HG02973 (cell line): ENCODE results near the gene ARHGAP45.

Source experiments
- ATAC-seq: cut with Tn5 transposase; IDR thresholded peaks from one replicate; pipeline ENCODE4 v1.9.1; 2021; ENCODE audit warnings: moderate library complexity; ENCODE audit not compliant: unreplicated experiment

The ARHGAP45 gene

GRCh38 chr19:1037621-1038064 lies 29.3 kb upstream of the ARHGAP45 start:
- ATAC-seq: no peak

DNA sequence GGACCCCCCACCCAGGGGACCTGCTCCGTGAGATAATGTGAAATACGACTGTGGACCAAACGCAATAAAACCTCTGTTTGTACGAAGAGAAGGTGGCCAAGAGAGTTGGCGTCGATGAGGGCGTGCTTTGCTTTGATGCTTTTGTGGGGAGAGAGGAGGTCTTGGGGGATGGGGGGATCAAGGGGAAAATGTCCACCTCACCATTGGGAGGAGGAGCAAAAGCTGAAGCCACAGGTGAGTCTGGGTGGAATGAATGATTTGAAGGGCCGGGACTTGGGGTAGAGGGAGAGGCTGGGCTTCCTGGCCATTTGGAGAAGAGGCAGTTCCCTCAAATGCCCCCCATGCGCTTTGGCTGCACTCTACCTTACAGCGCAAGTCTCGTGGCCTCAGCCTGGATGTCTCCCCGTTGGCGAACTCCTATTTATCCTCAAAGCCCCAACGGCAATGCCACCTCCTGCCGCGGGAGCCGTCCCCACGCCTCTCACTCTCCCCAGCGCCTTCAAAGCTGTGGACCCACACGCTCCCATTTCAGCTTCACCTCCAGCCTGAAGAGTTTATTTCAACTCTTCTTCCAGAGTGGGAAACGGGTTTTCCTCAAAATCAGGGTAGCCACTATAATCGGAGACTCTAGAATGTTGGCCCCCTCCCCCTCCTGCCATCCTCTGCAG lies 27.9 kb upstream of the ARHGAP45 start:
- no peak for ATAC-seq

DNA sequence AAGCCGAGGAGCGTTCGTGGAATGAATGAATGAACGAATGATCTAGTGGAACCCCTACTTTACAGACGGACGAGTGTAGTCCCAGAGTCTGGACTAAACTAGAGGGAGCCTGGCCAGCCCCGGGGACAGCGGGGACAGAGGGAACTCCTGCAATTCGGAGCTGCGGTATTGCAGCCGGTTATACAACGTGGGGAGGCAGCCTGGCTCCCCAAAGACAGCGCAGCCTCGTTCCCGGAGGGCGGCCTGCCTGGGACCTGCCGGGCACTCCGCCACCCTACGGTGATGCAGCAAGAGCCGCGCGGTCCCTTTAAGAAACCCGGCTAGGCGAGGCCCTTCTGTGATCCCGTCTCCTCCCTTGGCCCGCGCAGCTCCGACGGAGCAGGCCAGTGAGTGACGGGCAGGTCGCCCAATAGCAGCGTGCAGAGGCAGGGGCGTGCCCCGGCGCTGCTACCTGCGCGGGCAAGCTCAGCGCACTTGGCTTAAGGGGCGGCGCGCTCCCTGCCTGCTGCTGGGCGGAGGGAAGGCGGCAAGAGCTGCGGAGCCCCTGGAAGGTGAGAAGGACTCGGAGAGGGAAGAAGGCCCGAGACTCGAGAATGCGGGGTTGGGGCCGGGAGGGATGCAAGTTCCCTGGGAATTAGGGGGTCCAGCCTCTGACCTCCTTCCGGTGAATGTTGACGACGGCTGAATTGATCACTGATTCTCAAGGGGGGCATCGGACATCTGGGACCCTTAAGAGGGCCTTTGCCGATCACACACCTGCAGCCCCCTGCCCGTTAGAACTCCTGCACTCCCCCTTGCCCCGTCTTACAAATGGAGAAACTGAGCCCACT lies 27.1 kb upstream of the ARHGAP45 start, which contains the start of gene ABCA7:
Gene ABCA7 (plus strand): TSS at position 462 of the 830 bp plus-strand sequence. CDS start 1,255 bp downstream, outside the sequence.
- ATAC-seq: peak; percentile 59

- ATAC-seq: peak; percentile 29
These were observed 26.3 kb upstream of the ARHGAP45 start for GRCh38 chr19:1040476-1041271.

- ATAC-seq: no peak
These were observed 25.6 kb upstream of the ARHGAP45 start for GRCh38 chr19:1041272-1041834.

DNA sequence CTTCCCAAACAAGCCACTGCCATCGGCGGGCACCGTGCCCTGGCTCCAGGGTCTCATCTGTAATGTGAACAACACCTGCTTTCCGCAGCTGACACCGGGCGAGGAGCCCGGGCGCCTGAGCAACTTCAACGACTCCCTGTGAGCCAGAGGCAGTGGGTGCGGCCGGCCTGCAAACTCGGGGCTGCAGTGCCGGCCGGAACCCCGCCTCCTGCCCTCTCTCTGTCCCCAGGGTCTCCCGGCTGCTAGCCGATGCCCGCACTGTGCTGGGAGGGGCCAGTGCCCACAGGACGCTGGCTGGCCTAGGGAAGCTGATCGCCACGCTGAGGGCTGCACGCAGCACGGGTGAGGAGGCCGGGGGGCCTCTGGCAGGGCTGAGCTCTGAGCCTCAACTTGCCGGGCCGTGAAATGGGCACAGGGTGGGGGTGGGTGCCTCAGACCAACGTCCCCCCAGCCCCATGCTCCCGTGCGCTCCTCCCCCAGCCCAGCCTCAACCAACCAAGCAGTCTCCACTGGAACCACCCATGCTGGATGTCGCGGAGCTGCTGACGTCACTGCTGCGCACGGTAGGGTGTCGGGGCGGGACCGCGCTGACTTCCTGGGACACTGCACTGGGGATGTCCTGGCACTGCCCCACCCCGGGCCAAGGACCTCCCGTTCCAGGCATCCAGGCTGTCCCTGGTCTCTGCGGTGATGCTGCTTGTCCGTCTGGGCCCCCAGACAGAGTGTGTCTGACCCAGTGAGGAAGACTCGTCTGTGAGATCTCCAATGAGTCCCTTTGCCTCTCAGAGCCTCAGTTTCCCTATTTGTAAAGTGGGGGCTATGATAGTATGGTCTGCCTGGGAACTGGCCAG lies 24.9 kb upstream of the ARHGAP45 start:
- no peak for ATAC-seq

DNA sequence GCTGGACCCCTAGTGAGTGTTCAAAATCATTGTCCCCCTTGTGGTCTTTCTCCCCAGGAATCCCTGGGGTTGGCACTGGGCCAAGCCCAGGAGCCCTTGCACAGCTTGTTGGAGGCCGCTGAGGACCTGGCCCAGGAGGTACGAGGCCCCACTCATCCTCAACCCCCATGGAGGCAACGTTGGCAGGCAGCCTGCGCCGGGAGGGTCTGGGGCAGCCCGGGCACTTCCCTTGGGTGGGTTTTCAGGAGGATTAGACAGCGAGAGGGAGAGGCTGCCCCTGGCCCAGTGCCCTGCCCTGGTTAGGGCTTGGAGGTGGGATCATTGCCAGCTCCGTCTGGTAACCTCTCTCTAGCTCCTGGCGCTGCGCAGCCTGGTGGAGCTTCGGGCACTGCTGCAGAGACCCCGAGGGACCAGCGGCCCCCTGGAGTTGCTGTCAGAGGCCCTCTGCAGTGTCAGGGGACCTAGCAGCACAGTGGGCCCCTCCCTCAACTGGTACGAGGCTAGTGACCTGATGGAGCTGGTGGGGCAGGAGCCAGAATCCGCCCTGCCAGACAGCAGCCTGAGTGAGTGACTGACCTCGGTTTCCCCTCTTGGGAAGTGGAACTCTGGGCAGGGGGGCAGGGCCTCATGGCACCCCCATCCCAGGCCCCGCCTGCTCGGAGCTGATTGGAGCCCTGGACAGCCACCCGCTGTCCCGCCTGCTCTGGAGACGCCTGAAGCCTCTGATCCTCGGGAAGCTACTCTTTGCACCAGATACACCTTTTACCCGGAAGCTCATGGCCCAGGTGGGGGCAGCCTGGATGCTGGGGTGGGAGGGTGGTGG lies 24.1 kb upstream of the ARHGAP45 start:
- no peak for ATAC-seq

DNA sequence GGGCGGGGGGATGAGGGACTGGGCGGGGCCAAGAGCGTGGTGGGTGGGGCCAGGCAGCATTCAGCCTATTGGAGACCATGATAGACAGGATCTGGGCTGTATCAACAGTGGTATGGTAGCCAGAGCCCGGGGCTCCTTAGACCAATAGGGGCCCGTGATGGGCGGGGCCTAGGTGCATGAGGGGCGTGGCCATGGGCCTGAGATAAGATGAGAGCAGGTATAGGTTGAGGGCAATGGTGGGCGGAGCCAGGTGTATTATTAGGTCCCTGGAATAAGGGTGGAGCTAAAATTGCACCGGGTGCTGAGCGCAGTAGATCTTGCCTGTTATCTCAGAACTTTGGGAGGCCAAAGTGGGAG lies 21.7 kb upstream of the ARHGAP45 start:
- no peak for ATAC-seq

GRCh38 chr19:1046117-1046626 lies 20.8 kb upstream of the ARHGAP45 start:
- no peak for ATAC-seq

- no peak for ATAC-seq
These were observed 19.9 kb upstream of the ARHGAP45 start for GRCh38 chr19:1046836-1047695.

DNA sequence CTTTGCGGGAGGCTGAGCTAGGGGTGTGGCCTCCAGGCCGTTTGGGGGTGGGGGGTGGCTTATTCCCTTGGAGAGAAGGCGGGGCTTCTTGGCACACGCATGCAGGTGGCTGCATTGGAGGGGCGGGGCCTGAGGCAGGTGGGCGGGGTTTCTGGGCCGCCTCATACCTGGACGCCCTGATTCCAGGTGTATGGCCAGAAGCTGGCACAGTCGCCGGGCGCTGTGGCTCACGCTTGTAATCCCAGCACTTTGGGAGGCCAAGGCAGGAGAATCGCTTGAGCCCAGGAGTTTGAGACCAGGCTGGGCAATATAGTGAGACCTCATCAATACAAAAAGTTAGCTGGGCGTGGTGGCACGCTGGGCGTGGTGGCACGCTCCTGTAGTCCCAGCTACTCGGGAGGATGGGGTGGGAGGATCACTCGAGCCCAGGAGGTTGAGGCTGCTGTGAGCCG lies 19.2 kb upstream of the ARHGAP45 start:
- no peak for ATAC-seq

GRCh38 chr19:1049106-1049505 lies 17.9 kb upstream of the ARHGAP45 start:
- no peak for ATAC-seq

DNA sequence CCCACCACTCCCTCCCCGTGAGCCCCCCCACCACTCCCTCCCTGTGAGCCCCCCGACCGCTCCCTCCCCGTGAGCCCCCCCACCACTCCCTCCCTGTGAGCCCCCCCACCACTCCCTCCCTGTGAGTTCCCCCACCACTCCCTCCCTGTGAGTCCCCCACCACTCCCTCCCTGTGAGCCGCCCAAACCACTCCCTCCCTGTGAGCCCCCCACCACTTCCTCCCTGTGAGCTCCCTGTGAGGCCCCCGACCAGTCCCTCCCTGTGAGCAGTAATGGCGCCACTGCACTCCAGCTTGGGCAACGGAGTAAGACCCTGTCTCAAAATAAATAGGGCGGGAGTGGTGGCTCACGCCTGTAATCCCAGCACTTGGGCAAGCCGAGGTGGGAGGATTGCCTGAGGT lies 17.2 kb upstream of the ARHGAP45 start:
- no peak for ATAC-seq

DNA sequence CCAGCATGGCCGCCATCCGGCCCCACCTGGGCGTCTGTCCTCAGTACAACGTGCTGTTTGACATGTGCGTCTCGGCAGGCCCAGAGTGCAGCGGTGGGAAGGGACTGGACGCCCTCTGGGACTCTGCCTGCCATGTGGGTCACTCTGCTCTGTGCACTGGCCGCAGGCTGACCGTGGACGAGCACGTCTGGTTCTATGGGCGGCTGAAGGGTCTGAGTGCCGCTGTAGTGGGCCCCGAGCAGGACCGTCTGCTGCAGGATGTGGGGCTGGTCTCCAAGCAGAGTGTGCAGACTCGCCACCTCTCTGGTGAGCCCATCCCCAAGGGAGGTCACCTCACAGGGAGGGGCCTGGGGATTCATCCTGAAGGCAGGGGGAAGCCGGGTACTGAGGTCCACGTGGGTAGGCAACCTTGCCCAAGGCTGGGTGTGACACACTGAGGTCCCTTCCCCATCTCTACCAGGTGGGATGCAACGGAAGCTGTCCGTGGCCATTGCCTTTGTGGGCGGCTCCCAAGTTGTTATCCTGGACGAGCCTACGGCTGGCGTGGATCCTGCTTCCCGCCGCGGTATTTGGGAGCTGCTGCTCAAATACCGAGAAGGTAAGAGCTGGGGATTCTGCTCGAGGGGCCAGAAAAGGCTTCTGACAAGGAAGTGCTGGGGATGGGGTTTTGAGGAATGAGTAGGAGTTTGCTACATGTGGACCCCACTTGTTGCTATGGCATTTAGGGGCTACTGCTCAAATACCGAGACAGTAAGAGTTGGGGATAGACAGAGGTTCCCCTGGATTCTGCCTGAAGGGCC lies 15.8 kb upstream of the ARHGAP45 start:
- no peak for ATAC-seq

GRCh38 chr19:1051791-1052190 lies 15.2 kb upstream of the ARHGAP45 start:
- ATAC-seq: no peak

GRCh38 chr19:1052349-1052975 lies 14.5 kb upstream of the ARHGAP45 start:
- ATAC-seq: no peak
